Gastrocnemius medialis (tissue), 4 donors: ENCODE data around the gene TNN.

Source experiments
- POLR2A ChIP-seq, 2 donors: fragments of 450-650 bp; IDR thresholded peaks; one replicate each; pipeline ENCODE4 v1.6.1; 2017; ENCODE audit warnings: antibody characterized with exemption in 2 of 2, mild to moderate bottlenecking in 2 of 2, moderate library complexity in 2 of 2
- TF ChIP-seq, protein P1 (sequence below), 5 experiments: fragments of 450-650 bp in 3 of 5; fragments of 200-600 bp in 2 of 5; sonication (generic) in 2 of 5; IDR thresholded peaks in 4 of 5; conservative IDR thresholded peaks in 1 of 5; 1 replicate in 4 of 5; 2 replicates in 1 of 5; pipeline ENCODE4 v1.5.1; 2016 to 2019; ENCODE audit warnings: antibody characterized with exemption in 5 of 5, mild to moderate bottlenecking in 3 of 5, moderate library complexity in 3 of 5

DNA sequence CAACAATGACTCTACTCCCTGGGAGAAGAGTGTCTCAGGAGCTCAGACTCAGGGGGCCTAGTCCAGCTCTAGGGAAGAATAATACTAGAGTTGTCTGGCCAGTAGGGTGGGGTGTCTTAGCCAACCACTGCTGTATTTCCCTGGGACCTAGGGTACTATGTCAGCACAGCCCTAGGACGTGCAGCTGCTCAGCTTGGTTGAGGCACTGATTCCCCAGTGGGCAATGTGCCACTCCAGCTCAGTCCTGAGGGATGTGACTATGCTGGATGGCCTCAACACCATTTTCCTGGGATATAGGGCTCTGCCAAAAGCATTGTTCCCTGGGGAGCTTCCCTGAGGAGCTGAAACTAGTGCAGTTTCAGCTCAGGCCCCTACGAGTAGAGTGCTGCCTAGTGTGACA lies 47.4 kb downstream of the TNN start:
- TF ChIP-seq, protein P1, sequence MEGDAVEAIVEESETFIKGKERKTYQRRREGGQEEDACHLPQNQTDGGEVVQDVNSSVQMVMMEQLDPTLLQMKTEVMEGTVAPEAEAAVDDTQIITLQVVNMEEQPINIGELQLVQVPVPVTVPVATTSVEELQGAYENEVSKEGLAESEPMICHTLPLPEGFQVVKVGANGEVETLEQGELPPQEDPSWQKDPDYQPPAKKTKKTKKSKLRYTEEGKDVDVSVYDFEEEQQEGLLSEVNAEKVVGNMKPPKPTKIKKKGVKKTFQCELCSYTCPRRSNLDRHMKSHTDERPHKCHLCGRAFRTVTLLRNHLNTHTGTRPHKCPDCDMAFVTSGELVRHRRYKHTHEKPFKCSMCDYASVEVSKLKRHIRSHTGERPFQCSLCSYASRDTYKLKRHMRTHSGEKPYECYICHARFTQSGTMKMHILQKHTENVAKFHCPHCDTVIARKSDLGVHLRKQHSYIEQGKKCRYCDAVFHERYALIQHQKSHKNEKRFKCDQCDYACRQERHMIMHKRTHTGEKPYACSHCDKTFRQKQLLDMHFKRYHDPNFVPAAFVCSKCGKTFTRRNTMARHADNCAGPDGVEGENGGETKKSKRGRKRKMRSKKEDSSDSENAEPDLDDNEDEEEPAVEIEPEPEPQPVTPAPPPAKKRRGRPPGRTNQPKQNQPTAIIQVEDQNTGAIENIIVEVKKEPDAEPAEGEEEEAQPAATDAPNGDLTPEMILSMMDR (IDR thresholded peaks at IDR 0.05 in 4 of 5, conservative IDR thresholded peaks at IDR 0.05 in 1 of 5) = no peak
- TF ChIP-seq POLR2A (IDR thresholded peaks at IDR 0.05) = no peak
